HG03025 (cell line): ENCODE results near the gene EHD2.
"Not testable (repeated sequence)": the region's sequence is repeated elsewhere in the genome, so short reads cannot be mapped to it uniquely, and the experiment has no call there.

Source experiments
- ATAC-seq: cut with Tn5 transposase; IDR thresholded peaks from one replicate; pipeline ENCODE4 v1.9.1; 2021; ENCODE audit warnings: mild to moderate bottlenecking, moderate library complexity; ENCODE audit not compliant: unreplicated experiment, low FRiP score

EHD2 gene, protein sequence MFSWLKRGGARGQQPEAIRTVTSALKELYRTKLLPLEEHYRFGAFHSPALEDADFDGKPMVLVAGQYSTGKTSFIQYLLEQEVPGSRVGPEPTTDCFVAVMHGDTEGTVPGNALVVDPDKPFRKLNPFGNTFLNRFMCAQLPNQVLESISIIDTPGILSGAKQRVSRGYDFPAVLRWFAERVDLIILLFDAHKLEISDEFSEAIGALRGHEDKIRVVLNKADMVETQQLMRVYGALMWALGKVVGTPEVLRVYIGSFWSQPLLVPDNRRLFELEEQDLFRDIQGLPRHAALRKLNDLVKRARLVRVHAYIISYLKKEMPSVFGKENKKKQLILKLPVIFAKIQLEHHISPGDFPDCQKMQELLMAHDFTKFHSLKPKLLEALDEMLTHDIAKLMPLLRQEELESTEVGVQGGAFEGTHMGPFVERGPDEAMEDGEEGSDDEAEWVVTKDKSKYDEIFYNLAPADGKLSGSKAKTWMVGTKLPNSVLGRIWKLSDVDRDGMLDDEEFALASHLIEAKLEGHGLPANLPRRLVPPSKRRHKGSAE

DNA sequence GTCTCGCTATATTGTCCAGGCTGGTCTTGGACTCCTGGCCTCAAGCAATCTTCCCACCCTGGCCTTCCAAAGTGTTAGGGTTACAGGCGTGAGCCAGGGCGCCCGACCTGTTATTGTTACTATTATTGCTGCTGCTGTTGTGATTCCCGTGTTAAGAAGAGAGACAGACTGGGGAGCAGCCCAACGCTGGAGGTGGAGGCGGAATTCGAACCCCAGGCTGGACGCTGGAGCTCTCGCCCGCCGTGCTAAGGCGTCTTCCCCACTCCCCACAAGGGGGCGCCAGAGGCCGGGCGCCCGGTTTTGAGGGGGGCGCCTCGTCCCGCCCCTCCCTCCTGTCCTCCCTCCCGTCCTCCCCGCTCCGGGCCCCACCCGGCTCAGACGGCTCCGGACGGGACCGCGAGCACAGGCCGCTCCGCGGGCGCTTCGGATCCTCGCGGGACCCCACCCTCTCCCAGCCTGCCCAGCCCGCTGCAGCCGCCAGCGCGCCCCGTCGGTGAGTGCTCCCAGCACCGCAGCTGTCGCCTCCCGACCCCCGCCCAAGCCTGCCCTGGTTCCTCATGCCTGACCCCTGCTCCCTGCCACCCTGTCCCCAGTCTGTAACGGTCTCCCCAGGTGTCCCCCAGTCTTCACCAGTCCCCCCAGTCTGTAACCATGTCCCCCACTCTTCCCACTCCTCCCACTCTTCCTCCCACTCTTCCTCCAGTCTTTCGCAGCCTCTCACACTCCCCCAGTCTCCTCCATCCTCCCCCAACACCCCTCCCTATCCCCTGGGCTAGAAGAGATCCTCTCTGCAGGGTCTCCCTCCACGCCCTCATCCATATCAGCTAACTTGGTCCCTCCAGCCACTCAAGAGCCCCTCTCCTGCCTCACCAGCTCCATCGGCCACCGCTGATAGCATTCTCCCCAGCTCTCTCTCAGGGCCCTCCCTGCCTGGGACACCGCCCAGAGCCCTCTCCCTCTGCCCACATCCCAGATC, at the start of gene EHD2:
TSS of gene EHD2 (plus strand) at position 377 of the 976 bp plus-strand sequence. CDS start 3,191 bp downstream, outside the sequence.
- ATAC-seq = no peak

DNA sequence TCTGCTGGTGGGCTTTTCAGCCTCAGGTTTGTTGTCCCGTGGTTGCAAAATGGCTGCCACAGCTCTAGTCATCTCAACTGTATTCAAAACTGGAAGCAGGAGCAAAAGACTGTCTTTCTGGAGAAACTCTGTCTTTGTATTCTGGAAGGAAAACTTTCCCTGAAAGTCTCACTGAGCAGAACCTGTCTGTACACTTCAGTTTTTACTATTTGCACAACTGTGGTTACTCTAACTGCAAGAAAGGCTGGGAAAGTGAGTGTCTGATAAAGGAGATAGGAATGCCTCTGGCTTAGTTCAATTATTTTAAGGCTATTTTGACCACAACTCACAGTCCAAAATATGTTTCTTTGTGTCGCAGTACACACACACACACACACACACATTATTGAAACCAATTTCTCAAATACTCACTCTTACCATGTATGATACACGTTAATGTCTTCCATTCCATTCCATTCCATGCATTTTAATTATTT, 49.7 kb upstream of the EHD2 start:
- no peak for ATAC-seq

DNA sequence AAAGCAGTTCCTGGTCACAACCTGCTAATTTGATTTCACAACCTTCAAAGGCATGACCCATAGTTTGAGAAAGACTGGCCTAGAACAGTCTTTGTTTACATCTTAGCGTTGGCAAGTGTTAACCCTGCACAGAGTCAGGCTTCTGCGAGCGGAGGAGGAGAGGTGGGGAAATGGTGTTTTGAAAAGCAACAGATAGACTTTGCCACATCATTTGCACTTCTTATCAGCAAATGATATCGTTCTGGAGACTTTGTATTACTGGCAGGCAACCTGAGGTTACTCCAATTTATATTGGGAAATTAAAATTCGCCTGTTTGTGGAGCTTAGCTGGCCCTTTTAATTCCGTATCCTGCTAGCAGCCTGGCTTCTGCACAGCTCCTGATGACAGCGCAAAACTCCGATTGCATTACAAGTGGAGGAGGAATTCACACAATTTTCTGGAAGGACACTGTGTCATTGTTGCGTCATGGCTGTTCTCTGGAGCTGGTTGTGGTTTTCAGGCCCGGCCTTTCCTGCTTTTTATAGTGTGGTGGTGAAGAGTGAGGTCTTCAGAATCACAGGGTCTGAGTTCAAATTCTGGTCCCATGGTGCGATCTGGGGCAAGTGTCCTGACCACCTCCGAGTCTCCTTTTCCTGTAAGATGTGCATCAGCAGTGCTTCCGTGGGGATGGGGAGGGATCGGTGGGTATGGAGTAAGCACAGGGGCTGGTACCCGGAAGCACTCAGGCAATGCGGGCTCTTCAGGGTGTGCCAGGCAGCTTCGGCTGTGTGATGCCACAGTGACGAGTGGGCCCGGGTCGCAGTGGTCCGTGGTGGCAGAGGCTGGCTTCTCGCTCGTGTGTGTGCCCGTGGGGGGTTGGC, 49.1 kb upstream of the EHD2 start:
- no peak for ATAC-seq

DNA sequence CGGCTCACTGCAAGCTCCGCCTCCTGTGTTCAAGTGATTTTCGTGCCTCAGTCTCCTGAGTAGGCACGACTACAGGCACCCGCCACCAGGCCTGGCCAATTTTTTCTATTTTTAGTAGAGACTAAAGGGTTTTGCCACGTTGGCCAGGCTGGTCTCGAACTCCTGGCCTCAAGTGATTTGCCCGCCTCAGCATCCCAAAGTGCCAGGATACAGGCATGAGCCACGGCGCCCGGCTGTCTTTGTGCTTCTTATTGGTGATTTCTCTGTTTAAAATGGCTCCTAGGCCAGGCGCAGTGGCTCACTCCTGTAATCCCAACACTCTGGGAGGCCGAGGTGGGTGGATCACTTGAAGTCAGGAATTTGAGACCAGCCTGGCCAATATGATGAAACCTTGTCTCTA, 44.7 kb upstream of the EHD2 start:
- not testable (repeated sequence) for ATAC-seq

DNA sequence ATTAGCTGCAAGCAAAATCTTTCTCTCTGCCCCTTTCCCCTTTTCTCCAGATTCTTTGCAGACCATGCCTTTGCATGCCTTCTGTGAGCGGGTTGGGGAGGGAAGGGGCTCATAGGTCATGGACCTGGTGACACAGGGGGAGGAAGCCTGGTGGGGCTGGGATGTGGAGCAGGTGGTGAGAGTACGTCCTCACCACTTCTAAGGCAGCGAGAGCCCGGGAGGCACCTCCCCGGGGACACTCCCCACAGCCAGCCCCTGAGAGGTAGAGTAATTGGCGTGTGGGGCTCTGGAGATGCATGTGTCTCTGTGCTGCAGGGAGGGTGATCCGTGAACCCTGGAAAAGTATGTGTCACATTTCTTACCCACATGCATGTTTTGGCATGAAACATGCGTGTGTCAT, 42.5 kb upstream of the EHD2 start:
- ATAC-seq = no peak

DNA sequence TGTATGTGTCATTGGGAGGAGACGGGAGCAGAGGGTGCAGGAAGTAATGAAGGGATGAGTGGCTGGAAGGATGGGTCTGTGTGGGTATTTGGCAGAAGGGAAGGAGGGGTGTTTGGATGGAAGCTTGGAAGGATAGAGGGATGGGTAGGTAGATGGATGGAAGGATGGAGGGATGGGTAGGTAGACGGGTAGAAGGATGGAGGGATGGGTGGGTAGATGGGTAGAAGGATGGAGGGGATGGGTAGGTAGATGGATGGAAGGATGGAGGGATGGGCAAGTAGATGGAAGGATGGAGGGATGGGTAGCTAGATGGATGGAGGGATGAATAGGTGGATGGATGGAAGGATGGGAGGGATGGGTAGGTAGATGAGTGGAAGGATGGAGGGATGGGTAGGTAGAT, 41.7 kb upstream of the EHD2 start:
- ATAC-seq = no peak

DNA sequence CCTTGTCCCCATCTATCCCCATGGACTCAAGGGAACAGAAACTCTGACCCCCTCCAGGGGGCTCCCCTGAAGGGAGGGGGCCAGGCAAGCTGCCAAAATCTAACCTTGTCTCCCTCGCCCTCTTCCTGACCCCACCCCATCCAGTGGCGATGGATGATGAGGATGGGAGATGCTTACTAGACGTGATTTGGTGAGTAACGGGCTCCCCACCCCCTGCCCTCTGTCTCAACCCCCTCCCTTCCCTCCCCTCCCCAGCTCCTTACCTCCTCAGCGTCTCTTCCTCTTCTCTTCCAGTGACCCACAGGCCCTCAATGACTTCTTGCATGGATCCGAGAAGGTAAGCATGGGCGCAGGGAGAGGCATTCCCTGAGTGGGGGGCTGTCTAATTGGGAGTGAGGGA, 39.8 kb upstream of the EHD2 start:
- no peak for ATAC-seq

DNA sequence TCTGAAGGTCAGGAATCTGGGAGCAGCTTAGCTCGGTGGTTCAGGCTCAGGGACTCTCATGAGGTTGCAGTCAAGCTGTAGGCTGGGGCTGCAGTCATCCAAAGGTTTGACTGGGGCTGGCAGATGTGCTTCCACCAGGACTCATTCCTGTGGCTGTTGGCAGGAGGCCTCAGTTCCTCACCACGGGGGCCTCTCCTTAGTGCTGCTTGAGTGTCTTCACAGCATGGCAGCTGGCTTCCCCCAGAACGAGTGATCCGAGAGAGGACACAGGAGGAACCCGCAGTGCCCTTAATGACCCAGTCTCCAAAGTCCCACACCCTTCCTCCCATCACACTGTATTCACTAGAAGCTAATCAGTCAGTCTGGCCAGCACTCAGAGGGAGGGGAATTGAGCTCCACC, 38.7 kb upstream of the EHD2 start:
- no peak for ATAC-seq

DNA sequence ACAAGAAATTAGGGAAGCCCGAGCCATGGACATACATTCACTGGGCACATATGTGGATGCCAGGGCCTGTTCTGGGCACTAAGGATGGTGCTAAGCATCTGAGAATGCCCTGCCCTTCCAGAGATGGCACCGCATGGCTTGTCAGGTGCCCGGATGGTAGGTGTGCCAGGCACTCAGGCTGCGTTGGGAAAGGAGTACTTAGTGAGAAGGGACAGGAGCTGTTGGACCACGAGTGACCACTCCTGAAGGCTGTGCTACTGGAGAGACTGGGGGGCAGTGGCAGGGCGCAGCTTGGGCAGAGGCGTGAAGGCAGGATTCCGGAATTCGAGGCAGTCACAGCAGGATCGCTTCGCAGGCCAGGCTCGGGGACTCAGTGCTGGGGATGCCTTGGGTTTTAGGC, 38.0 kb upstream of the EHD2 start:
- no peak for ATAC-seq

DNA sequence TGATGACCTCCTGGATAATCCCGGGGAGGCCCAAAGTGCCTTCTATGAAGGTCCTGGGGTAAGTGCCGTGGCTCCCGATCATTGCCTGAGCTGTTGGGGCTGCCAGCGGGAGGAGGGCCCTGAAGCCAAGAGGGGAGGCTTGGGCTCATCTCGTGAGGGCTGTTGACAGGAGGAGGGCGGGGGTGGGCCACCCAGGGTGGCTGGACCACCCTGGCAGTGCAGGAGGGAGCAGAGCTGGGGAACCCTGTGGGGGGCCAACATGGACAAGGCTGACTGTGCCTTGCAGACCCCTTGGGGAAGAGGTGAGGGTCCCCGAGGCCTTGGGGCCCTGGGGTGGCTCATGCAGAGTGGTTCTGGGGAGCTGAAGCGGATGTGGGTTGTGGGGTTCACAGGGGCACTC, 37.4 kb upstream of the EHD2 start:
- ATAC-seq = no peak

DNA sequence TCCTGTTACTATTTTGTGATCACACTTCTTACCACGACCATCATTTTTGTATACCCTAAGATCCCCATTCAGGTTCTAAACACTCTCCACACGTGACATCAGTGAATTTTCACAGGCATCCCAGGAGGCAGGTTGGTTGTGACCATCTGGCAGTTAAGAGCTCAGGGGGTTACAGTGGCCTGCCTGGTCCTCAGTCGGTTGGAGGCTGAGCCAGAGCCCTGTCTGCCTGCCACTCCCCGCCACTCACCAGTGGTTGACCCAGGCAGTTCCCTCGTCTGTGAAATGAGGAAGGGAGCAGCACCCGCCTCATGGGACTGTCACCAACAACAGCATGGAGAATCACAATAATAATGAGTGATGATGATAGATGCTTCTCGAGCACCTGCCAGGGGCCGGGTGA, 36.4 kb upstream of the EHD2 start:
- ATAC-seq = no peak

DNA sequence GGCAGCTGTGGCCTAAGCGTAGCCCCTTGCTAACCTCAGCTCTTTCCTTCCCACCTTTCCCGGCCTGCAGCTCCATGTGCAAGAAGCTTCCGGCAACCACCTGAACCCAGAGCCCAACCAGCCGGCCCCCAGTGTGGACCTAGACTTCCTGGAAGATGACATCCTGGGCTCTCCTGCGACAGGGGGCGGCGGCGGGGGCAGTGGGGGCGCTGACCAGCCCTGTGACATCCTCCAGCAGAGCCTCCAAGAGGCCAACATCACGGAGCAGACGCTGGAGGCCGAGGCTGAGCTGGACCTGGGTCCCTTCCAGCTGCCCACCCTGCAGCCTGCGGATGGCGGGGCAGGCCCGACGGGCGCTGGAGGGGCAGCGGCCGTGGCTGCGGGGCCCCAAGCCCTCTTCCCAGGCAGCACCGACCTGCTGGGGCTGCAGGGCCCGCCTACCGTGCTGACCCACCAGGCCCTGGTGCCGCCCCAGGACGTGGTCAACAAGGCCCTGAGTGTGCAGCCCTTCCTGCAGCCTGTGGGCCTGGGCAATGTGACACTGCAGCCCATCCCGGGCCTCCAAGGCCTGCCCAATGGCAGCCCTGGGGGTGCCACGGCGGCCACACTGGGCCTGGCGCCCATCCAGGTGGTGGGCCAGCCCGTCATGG, 33.8 kb upstream of the EHD2 start:
- no peak for ATAC-seq

DNA sequence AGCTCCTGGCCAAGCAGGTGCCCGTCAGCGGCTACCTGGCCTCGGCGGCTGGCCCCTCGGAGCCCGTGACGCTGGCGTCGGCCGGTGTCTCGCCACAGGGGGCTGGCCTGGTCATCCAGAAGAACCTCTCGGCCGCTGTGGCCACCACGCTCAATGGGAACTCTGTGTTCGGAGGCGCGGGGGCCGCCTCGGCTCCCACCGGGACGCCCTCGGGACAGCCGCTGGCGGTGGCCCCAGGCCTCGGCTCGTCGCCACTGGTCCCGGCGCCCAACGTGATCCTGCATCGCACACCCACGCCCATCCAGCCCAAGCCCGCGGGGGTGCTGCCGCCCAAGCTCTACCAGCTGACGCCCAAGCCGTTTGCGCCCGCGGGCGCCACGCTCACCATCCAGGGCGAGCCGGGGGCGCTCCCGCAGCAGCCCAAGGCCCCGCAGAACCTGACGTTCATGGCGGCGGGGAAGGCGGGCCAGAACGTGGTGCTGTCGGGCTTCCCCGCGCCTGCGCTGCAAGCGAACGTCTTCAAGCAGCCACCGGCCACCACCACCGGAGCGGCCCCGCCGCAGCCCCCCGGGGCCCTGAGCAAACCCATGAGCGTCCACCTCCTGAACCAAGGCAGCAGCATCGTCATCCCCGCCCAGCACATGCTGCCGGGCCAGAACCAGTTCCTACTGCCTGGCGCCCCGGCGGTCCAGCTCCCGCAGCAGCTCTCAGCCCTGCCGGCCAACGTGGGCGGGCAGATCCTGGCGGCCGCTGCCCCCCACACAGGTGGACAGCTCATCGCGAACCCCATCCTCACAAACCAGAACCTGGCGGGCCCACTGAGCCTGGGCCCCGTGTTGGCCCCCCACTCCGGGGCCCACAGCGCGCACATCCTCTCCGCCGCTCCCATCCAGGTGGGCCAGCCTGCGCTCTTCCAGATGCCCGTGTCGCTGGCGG, 33.0 kb upstream of the EHD2 start:
- ATAC-seq = no peak

DNA sequence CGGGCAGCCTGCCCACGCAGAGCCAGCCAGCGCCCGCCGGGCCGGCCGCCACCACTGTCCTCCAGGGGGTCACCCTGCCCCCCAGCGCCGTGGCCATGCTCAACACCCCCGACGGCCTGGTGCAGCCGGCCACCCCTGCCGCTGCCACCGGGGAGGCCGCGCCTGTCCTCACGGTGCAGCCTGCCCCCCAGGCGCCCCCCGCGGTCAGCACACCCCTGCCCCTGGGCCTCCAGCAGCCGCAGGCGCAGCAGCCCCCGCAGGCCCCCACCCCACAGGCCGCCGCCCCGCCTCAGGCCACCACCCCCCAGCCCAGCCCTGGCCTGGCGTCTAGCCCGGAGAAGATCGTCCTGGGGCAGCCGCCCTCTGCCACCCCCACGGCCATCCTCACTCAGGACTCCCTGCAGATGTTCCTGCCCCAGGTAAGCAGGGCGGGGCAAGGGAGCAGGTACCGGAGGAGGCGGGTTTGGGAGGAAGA, 32.3 kb upstream of the EHD2 start:
- ATAC-seq = no peak

DNA sequence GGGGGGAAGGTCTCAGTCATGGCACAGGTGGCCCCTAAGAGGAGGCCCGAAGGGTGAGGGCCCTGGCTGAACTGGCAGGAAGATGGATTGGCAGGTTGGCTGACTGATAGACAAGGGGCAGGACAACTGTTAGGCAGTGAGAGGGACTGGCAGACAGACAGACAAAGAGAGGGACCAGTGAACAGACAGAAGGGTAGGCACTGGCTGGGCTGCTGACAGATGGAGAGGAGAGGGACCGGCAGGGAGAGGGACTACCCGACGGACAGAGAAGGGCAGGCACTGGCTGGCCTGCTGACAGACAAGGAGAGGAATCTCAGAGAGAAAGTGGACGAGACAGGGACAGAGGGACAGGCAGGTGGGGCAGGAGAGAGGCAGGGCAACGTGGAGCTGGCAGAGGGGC, 31.8 kb upstream of the EHD2 start:
- no peak for ATAC-seq

DNA sequence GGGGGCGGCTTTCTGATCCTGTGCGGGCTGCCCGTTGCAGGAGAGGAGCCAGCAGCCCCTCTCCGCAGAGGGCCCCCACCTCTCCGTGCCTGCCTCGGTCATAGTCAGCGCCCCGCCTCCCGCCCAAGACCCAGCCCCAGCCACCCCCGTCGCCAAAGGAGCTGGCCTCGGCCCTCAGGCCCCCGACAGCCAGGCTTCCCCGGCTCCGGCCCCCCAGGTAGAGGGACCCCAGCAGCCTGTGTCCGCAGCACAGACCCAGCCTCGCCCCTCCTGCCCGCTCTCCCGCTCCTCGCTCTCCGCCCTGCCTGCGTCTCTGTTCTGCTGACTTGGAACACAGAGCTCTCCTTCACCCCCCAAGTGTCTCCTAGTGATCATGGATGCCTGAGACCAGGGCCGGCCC, 31.3 kb upstream of the EHD2 start:
- ATAC-seq = no peak

DNA sequence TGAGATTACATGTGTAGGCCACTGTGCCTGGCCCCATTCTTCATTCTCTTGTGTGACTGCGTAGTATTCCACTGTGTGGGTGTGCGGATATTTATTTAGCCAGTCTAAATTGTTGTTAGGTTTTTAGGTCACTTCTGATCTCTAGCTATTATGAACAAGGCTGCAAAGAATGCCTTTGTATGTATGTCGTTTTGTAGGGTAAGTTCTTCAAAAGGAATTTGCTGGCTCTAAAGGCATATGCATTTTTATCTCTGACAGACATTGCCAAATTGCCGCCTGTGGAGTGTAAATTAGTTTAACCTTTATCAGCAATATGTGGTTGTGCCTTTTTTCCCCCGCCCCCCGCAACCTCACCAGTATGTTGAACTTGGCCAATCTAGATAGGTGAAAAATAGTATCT, 30.3 kb upstream of the EHD2 start:
- no peak for ATAC-seq

DNA sequence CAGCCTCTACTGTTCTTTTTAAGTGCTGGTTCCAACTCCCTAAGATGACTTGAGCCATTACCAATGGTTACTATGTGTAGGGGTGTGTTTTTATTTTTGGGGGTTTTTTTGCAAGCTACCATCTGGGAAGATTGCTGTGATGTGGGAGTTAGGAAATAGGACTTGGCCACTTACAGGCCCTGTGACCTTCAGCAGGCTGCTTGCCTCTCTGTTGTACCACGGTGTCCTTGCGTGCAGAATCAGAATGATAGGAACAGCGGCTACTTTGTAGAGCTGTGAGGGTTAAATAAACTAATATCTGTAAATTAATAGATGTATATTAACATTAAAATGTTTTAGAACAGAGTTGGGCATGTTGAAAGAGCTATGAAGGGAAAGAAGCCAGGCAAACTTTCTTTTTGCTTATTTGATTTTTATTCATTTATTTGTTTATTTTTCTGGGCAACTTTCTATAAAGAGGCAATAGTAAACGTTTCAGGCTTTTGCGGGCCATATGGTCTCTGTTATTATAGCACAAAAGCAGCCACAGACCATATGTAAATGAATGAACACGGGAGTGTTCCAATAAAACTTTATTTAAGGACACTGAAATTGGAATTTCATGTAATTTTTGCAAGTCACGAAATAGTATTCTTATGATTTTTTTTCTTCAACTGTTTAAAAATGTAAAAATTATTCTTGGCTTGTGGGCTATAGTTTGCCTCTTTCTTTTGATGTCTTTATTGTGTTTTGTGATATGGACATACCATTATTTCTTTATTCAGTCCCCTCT, 26.4 kb upstream of the EHD2 start:
- ATAC-seq = no peak
